Right renal cortex interstitium (tissue), 3 donors: ENCODE results near the gene GALK1. TPM values are rescaled to one million over a fixed set of nuclear protein-coding genes. Genes with fewer than 3 reads are reported as not detected.

Source experiments
- DNase-seq, 3 donors: peaks; one replicate each; pipeline ENCODE4 v3.0.0-alpha.2; 2013; ENCODE audit warnings: low read depth in 3 of 3, low spot score in 2 of 3
- polyA plus RNA-seq, 3 donors: library from polyadenylated mRNA; unstranded; fragments of 120-200 nt; gene quantifications; one replicate each; pipeline ENCODE4 v1.2.1, GENCODE V29; 2013; ENCODE audit not compliant: insufficient read length in 3 of 3

The GALK1 gene
- polyA plus RNA-seq, 3 donors, result 20.9 to 24.0 (median 21.5) TPM

GRCh38 chr17:75751676-75752404, 13.2 kb downstream of the GALK1 start:
- DNase-seq, result no peak

GRCh38 chr17:75750661-75751423, 14.2 kb downstream of the GALK1 start:
- no peak for DNase-seq

- DNase-seq, result no peak
Measured at GRCh38 chr17:75749545-75750389, 15.2 kb downstream of the GALK1 start.

GRCh38 chr17:75748706-75749105, 16.3 kb downstream of the GALK1 start:
- DNase-seq, result no peak

GRCh38 chr17:75743625-75744206, 21.3 kb downstream of the GALK1 start:
- DNase-seq, result no peak

GRCh38 chr17:75742337-75742736, 22.7 kb downstream of the GALK1 start:
- no peak for DNase-seq

- no peak for DNase-seq
Measured at GRCh38 chr17:75740631-75741077, 24.3 kb downstream of the GALK1 start.

- DNase-seq, result no peak
Measured at GRCh38 chr17:75740215-75740614, 24.8 kb downstream of the GALK1 start.

GRCh38 chr17:75739801-75740200, 25.2 kb downstream of the GALK1 start:
- no peak for DNase-seq

- DNase-seq, result no peak
Measured at GRCh38 chr17:75739174-75739573, 25.8 kb downstream of the GALK1 start.

- DNase-seq, result no peak
Measured at GRCh38 chr17:75738218-75738802, 26.7 kb downstream of the GALK1 start.

- DNase-seq, result no peak
Measured at GRCh38 chr17:75737133-75737962, 27.6 kb downstream of the GALK1 start.

GRCh38 chr17:75736173-75736835, 28.7 kb downstream of the GALK1 start:
- DNase-seq, result no peak

- DNase-seq, result no peak
Measured at GRCh38 chr17:75734674-75735294, 30.2 kb downstream of the GALK1 start.

- DNase-seq, result no peak
Measured at GRCh38 chr17:75733471-75733870, 31.5 kb downstream of the GALK1 start.

GRCh38 chr17:75731716-75732498, 33.1 kb downstream of the GALK1 start:
- no peak for DNase-seq

GRCh38 chr17:75731086-75731715, 33.8 kb downstream of the GALK1 start:
- DNase-seq, result no peak
